Colon (tissue), 2 donors: ENCODE measurements around the gene CNGA4.
"Not testable (repeated sequence)": the region's sequence is repeated elsewhere in the genome, so short reads cannot be mapped to it uniquely, and the experiment has no call there.

ENCODE experiments used
- FAIRE-seq: peaks from 2 replicates; lab custom pipeline; 2012; peaks lifted over from hg19 to GRCh38; lab: Jason Lieb, UNC
- donor health status: control.
- donor health status: control.

The CNGA4 gene

GRCh38 chr11:6268820-6269219 is 29.9 kb downstream of the CNGA4 start:
- no peak for FAIRE-seq

GRCh38 chr11:6269994-6270393 is 31.1 kb downstream of the CNGA4 start:
- no peak for FAIRE-seq

GRCh38 chr11:6270584-6271246 is 31.8 kb downstream of the CNGA4 start:
- FAIRE-seq: no peak

- FAIRE-seq: no peak
These were observed 32.7 kb downstream of the CNGA4 start for GRCh38 chr11:6271598-6271997.

- FAIRE-seq: no peak
These were observed 34.3 kb downstream of the CNGA4 start for GRCh38 chr11:6273188-6273587.

- not testable (repeated sequence) for FAIRE-seq
These were observed 41.9 kb downstream of the CNGA4 start for GRCh38 chr11:6280809-6281208.

GRCh38 chr11:6283453-6284023 is 44.6 kb downstream of the CNGA4 start:
- FAIRE-seq: no peak

GRCh38 chr11:6284250-6284649 is 45.4 kb downstream of the CNGA4 start:
- FAIRE-seq: no peak

GRCh38 chr11:6285019-6285418 is 46.1 kb downstream of the CNGA4 start:
- no peak for FAIRE-seq
